Stimulated activated CD8-positive, alpha-beta memory T cell treated with anti-CD3 and anti-CD28 coated beads, Interleukin-12 subunit alpha, Interleukin-12 subunit beta, amount 100 ng/mL, for 4 hours (primary cell): ENCODE measurements around the gene LYSET.
"Not testable (repeated sequence)": the region's sequence is repeated elsewhere in the genome, so short reads cannot be mapped to it uniquely, and the experiment has no call there.

ENCODE experiments used
- DNase-seq: peaks from one replicate; pipeline ENCODE4 v3.0.0-alpha.2; 2020; ENCODE audit warnings: low read depth

Gene LYSET, protein sequence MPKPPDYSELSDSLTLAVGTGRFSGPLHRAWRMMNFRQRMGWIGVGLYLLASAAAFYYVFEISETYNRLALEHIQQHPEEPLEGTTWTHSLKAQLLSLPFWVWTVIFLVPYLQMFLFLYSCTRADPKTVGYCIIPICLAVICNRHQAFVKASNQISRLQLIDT

DNA sequence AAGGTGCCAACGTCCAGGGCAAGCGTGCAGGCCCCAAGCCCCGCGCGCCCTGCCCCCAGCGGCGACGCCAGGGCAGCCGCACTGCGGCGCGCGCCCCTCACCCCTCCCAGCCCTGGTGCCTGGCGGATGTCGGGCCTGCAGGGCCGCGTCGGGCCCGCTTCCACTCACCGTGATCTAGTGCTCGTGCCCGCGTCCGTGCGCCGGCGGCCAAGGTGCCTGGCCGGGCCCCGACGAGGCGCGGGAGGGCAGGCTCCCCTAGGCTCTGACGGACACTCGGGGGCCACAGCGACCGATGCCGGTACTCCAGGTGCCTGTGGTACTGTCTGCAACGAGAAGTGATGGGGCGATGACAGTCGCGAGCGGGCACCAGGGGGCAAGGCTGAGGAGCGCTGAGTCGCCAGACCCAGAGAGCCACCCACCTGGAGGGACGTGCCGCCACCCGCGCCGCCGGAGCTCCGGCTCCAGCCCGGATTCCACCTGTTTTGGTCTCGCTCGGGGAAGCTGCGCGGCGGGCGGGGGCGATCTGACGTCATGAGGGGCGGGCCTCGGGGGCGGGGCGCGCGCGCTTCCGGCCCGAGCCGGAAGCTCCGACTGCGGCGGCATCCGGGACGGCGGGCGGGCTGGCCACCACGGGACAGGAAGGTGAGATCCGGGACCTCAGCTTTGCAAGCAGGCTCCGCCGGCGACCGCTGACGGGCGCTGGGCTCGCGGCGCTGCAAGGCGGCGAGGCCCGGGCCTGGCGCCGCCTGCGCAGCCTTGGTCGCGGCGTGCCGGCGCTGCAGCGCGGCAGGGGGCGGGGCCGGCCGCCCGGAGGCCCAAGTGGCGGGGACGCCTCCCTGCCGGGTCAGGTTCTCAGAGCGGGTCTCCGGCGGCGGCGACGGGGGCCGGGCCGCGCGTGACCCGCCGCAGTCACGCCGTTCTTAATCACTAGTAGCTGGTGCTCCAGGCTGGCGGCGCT is at the start of gene LYSET, which contains the start of gene MOAP1:
LYSET (plus strand) TSS at position 927 of the 958 bp plus-strand sequence. CDS start 89 bp downstream, outside the sequence.
MOAP1 (minus strand) TSS at position 507 of the 958 bp plus-strand sequence. CDS start 655 bp downstream, outside the sequence.
- peak; percentile 84 for DNase-seq

DNA sequence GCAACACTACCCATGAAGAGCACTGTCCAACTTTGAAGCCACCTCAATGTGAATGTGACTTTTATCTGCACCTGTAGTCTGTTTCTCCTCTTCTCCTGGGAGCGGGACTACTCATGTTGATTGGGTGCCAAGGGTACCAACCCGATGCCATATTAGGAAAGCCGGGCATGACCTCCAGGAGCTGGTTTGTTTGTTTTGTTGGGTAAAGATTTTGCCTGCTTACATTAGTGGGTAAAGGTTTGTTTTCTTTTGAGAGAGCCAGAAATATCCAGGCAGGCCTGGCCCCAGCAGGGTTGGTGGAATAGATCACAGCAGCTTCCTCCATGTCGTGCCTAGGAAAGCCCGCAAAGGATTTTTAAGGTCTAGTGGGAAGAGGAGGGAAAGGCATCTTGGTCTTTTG is 49.7 kb upstream of the LYSET start:
- DNase-seq: no peak

DNA sequence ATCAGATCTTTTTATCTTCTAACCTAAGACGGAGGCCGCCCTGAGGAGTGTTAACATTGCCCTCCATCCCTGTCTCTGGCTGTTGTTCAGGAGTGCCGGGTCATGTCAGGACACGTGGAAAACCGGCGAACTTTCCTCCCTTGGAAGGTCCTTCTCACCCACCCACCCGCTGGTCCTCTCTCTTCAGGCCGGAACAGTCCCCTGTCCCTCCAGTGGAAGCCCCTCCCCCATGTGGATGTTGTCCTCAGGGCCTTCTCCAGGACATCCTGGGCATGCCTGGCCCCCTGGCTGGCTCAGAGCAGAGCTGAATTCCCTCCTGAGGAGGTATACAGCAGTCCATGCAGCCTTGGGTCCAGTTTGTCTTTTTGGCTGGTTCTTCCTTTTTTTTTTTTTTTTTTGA is 49.1 kb upstream of the LYSET start:
- no peak for DNase-seq

DNA sequence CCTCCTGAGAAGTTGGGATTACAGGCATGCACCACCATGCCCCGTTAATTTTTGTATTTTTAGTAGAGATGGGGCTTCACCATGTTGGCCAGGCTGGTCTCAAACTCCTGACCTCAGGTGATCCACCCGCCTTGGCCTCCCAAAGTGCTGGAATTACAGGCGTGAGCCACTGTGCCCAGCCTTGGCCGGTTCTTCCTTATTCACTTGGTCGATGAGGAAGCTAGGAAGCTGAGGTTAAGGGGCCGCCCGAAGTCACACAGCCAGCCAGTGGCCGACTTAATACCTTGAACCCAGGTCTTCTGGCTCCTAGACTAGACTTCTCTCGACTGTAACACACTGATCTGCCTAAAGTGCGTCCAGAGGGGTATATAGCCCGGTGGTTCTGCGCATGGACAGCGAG is 48.6 kb upstream of the LYSET start:
- DNase-seq: not testable (repeated sequence)

DNA sequence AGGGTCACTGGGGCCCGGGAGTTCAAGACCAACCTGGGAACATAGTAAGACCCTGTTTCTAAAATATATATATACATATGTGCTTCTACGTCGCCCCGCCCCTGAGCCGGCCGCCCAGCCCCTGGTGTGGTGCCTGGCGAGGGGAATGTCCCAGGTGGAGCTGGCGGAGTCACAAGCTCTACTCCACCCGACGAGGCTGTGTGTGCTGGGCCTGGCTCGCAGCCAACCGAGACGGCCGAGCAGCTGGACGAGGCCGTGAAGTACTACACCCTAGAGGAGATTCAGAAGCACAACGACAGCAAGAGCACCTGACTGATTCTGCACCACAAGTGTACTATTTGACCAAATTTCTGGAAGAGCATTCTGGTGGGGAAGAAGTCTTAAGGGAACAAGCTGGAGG is 47.3 kb upstream of the LYSET start:
- no peak for DNase-seq

DNA sequence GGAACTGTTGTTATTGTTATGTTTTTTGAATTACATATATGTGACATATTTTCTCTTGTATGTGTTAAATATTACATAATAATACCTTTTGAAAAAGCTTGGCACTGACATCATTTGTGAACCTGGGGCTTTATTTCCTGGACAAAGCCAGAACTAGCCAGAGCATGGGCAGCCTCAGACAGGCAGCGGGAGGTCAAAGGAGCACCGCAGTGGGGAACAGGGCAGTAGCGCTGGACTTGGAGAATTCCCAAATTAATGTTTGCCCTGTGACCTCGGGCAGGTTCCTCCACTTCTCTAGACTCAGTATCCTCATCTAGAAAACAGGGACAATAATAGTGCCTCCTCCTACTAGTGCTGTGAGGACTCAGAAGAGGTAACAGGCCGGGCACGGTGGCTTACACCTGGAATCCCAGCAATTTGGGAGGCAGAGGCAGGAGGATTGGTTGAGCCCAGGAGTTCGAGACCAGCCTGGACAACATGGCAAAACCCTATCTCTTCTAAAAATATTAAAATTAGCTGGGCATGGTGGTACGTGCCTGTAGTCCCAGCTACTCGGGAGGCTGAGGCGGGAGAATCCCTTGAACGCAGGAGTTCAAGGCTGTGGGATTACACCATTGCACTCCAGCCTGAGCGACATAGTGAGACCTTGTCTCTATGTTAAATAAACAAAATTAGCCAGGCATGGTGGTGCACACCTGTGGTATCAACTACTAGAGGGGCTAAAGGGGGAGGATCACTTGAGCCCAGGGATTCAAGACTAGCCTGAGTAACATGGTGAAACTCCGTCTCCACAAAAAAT is 42.1 kb upstream of the LYSET start:
- no peak for DNase-seq

DNA sequence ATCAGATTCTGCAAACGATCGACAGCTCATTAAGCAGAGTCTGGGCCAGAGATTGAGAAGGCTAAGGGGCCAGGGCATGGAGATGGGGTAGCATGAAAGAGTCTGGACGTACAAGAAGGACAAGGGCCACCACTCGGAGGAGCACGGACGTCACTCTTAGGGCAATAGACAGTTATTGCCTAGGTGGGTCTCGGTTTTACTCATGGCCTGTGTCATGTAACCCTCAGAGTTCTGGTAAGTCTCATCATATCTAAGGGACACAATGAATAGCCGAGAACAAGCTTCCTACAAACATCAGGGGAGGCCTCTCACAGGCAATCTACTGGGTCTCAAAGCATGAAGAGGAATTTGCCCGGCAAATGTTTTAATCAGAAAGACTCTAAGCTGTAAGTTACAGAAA is 39.0 kb upstream of the LYSET start:
- no peak for DNase-seq

DNA sequence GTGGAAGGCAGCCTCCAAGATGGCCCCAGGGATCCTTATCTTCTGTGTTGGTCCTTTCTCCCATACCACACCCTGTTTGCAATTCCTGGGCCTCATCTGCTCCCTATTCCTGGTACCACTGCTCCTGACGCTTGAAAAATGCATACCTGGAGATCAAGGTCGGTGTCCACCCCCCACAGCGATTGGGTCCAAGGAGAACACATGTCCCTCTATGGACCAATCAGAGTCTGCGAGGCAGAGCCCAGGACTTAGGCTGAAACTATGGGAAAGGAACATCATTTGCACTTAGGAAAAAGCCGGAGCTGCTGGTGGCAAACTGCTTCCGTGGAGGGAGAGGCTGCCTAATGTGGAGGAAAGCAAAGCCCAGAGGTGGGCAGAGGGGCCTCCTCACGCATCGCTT is 36.1 kb upstream of the LYSET start:
- DNase-seq: no peak

DNA sequence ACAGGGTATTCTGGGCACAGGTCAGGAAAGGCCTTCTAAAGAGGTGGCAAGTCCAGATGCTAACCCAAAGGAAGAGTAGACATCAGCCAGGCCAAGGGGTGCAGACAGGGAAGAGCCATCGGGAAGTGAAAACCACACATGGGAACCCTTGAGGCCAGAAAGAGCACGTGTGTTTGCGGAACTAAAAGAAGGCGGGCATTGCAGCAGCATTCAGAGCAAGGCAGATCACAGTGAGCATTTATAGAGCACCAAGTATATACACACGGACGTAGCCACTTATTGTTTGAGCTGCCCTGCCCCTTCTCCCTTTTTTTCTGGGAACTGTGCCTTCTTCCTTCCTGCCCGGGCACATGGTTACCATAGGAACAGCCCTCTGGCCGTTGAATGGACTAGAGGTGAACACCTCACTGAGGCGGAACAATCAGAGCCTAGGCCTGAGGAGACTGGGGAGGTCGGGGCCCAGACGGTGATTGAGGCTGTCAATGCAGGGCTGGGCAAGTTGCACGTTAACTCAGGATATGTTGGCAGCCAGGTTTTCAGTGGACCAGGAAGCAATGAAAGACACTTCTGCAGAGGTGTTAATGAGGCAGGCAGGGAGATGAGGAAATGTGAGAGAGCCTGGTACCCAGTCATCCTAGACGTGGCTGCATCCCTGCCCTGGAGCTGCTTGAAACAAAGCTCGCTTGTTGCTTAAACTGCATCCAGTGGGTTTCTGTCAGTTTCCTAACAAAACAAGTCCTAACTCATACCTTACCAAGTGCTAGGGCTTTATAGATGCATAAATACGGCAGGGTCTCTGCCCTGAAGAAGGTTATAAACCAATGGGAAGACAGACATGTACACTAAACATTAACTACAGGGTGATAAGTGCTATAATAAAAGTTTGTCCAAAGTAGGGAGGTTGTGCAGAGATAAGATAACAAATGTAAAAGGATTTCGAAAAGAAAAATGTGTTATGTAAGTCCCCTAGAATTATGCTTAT is 34.6 kb upstream of the LYSET start:
- no peak for DNase-seq

DNA sequence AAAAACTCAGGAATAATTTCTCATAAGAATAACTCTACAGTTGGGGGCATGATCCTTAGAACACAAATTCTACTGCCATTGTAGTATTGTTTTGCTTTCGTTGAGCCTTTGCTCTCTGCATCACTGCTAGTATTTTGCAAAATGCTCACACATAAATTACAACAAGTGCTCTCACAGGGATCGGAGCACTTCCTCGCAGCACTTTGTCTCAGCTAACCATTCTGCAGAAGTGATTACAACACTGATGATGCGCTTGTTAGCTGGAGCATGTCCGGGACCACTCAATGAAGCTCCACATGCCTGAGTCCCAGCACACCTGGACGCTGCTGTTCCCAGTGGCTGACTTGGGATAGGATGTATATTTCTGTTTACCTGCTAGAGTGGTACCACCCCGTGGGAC is 32.0 kb upstream of the LYSET start:
- no peak for DNase-seq

DNA sequence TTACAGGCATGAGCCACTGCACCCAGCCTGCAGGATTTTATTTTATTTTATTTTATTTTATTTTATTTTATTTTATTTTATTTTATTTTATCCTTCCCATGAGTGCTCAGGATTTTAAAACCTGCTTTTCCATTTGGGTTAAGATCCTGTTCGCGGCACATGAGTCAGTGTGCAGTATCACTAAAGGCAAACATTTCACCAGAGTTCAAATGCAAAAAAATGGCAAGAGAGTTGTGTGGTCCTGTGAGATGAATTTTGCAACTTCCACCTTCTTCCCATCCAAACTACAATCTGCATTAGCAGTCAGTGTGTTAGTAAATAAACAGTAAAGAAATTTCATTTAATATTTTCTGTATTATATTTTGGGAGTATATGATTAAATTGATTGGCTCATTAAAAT is 29.4 kb upstream of the LYSET start:
- DNase-seq: no peak

DNA sequence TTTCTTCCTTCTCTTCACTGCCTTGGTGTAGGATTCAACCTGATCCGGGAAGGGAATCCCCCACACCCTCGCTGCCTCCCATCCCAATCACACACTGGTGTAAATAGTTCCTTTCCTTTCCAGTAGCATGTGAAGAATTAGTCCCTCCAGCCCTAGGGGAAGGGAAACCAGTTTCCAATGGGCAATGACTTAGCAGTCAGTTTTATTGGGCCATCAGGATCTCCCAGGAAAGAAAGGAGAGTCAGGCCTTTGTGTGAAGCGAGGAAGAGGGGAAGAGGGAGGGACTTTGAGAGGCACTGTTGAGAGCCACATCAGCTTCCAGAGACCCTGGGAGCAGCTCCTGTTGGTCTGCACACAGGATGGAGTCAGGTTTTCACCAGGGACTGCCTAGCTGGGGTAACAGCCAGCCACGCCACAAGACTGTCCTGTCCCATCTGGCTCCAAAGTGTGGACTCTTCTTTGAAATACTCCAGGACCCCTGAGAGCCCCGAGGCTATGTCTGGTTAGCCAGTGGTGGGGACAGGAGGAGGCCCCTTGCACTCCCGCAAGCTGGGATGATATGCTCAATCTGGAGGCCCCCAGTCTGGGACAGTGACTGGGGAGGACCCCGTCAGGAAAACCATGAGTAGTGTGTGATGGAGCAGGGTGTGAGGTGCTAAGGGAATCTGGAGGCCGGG is 28.3 kb upstream of the LYSET start:
- DNase-seq: no peak

DNA sequence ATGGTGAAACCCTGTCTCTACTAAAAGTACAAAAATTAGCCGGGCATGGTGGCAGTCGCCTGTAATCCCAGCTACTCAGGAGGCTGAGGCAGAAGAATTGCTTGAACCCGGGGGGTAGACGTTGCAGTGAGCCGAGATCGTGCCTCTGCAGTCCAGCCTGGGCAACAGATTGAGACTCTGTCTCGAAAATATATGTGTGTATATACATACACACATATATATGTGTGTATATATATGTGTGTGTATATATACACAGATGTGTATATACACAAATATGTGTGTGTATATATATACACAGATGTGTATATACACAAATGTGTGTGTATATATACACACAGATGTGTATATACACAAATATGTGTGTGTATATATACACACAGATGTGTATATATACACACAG is 26.8 kb upstream of the LYSET start:
- not testable (repeated sequence) for DNase-seq

DNA sequence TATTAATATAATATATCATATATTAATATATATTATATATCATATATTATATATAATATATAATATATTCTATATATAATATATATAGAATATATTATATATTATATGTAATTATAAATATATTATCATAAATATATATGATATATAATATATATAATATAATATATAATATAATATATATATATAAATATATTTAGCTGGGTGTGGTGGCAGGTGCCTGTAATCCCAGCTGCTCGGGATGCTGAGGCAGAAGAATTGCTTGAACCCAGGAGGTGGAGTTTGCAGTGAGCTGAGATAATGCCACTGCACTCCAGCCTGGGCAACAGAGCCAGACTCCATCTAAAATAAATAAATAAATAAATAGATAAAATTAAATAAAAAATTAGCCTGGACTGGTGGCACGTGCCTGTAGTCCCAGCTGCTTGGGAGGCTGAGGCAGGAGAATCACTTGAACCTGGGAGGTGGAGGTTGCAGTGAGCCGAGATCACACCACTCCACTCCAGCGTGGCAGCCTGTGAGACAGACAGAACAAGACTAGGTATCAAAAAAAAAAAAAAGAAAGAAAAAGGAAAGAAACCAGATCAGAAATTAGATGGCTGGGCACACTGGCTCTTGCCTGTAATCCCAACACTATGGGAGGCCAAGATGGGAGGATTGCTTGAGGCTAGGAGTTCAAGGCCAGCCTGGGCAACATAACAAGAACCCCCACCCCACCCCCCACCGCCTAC is 25.3 kb upstream of the LYSET start:
- DNase-seq: not testable (repeated sequence)

DNA sequence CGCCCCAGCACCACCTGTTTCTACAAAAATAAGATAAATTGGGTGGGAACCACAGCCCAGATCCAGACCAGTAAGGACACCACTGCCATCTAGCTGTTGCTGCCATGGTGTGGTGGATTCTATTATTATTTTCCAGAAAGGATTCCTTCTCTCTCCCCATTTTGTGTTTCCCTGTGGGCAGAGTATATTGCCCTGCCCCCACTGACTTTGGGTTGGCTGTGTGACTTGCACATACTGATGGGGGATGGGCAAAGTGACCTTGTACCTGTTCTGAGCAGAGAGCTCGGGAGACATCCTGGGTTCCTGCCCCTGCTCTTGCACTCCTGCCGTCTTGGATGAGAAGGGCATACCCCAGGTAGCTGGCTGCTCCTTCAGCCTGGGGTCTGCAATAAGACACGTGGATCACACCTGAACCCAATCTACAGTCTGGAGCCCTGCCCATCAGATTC is 24.7 kb upstream of the LYSET start:
- DNase-seq: no peak

DNA sequence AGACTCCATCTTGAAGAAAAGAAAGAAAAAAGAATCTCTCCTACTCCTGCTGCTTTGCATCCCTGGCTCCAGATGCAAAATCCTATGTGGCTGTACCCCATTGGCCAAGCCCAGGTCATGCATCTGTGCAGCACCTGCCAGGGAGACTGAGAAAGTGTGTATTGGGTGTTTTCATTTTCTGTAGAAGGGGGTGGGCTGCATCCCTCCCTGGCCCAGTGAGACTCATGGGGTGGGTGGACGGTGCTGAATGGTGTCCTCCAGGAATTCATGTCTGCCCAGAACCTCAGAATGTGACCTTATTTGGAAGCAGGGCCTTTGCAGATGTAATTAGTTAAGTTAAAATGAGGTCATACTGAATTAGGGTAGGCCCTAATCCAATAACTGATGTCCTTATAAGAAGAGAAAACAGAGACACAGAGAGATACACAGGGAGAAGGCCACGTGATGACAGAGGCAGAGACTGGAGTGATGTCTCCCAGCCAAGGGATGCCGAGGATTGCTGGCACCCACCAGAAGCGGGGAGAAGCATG is 23.6 kb upstream of the LYSET start:
- DNase-seq: no peak

DNA sequence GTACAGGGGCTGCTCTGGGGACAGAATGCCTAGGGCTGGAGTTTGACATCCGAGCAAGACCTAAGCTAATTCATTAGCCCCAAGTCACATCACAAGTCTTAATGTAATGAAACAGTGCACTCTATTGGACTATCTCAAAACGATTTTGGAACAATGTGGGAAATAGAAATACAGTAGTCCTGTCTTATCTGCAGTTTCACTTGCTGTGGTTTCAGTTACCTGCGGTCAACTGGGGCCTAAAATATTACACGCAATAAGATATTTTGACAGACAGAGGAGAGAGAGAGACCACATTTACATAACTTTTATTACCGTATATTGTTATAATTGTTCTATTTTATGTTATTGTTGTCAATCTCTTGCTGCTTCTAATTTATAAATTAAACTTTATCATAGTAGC is 21.6 kb upstream of the LYSET start:
- DNase-seq: no peak

DNA sequence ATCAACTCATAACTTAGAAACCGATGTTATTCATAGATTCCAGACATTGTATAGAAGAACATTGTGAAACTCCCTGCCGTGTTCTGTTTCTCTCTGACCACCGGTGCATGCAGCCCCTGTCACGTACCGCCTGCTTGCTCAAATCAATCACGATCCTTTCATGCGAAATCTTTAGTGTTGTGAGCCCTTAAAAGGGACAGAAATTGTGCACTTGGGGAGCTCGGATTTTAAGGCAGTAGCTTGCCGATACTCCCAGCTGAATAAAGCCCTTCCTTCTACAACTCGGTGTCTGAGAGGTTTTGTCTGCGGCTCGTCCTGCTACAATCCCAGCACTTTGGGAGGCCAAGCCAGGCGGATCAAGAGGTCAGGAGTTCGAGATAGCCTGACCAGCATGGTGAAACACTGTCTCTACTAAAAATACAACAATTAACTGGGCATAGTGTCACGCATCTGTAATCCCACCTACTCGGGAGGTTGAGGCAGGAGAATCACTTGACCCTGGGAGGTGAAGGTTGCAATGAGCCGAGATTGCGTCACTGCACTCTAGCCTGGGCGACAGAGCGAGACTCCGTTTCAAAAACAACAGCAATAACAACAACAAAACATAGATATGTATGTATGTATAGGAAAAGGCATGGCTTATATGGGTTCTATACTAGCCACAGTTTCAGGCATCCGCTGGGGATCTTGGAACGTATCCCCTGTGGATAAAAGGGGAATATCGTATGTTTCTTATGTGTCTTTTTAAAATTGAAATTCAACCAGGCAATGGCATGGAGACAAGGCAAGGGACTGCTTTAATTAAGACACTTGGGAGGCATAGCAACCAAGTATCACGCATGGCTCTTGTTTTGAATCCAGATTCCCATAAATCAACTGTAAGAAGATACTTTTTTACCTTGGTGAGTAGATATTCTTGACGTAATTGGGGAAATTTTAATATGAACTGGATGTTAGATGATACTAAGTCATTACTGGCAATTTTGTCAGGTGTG is 19.5 kb upstream of the LYSET start:
- DNase-seq: not testable (repeated sequence)
